DMS 273 treated with DMSO at 0.1 percent for 48 hours (cell line): ENCODE measurements around the gene PAM16.
"Not testable (repeated sequence)": the region's sequence is repeated elsewhere in the genome, so short reads cannot be mapped to it uniquely, and the experiment has no call there.

Source experiments
- DNase-seq: peaks from one replicate; lab custom pipeline; 2025; lab: John Stamatoyannopoulos, UW

PAM16 gene

GRCh38 chr16:4350787-4351659, at the start of gene PAM16:
TSS of gene PAM16 (minus strand) at chr16:4351321. CDS start at chr16:4351234, 87 bp downstream.
- DNase-seq = peak; percentile 92

- no peak for DNase-seq
Measured at GRCh38 chr16:4399001-4399730, 48.0 kb upstream of the PAM16 start.

GRCh38 chr16:4395055-4395726, 44.1 kb upstream of the PAM16 start:
- no peak for DNase-seq

- not testable (repeated sequence) for DNase-seq
Measured at GRCh38 chr16:4393850-4394249, 42.7 kb upstream of the PAM16 start.

GRCh38 chr16:4393240-4393600, 42.1 kb upstream of the PAM16 start:
- no peak for DNase-seq

GRCh38 chr16:4392382-4393239, 41.5 kb upstream of the PAM16 start:
- peak; percentile 66 for DNase-seq

- no peak for DNase-seq
Measured at GRCh38 chr16:4391631-4392381, 40.7 kb upstream of the PAM16 start.

- no peak for DNase-seq
Measured at GRCh38 chr16:4390266-4391260, 39.4 kb upstream of the PAM16 start.

- no peak for DNase-seq
Measured at GRCh38 chr16:4389051-4389955, 38.2 kb upstream of the PAM16 start.

GRCh38 chr16:4388271-4389021, 37.3 kb upstream of the PAM16 start:
- DNase-seq = no peak

GRCh38 chr16:4387781-4388180, 36.7 kb upstream of the PAM16 start:
- DNase-seq = no peak

- DNase-seq = no peak
Measured at GRCh38 chr16:4386951-4387565, 35.9 kb upstream of the PAM16 start.

GRCh38 chr16:4386451-4386805, 35.3 kb upstream of the PAM16 start:
- DNase-seq = no peak

- DNase-seq = no peak
Measured at GRCh38 chr16:4385789-4386450, 34.8 kb upstream of the PAM16 start.

- DNase-seq = no peak
Measured at GRCh38 chr16:4385066-4385788, 34.1 kb upstream of the PAM16 start.

GRCh38 chr16:4384509-4384942, 33.4 kb upstream of the PAM16 start:
- DNase-seq = no peak
